GM23338 (cell line): ENCODE results near the gene BRPF3. TPM values are rescaled to one million over a fixed set of nuclear protein-coding genes. Genes with fewer than 3 reads are reported as not detected.

Experiments used
- ATAC-seq: fragments of 200-7000 bp; cut with Tn5 transposase; 3 replicates; pipeline ENCODE4 v1.9.1; 2020
- DNase-seq: peaks from one replicate; pipeline ENCODE4 v3.0.0-alpha.2; 2015; ENCODE audit warnings: low spot score
- H2AFZ ChIP-seq: fragments of 200-600 bp; sonication (generic); 2 replicates; pipeline ENCODE4 v1.8.0; 2016; ENCODE audit warnings: antibody characterized with exemption, mild to moderate bottlenecking, moderate library complexity
- H3F3A ChIP-seq: fragments of 200-600 bp; sonication (generic); replicated peaks from 2 replicates; pipeline ENCODE4 v1.8.0; 2017; ENCODE audit warnings: antibody characterized with exemption, mixed run types, low read depth
- H3K27ac ChIP-seq: fragments of 200-600 bp; sonication (generic); 2 replicates; pipeline ENCODE4 v1.6.1; 2016; ENCODE audit warnings: low read depth
- H3K27me3 ChIP-seq: fragments of 200-600 bp; sonication (generic); 2 replicates; pipeline ENCODE4 v1.8.0; 2016; ENCODE audit warnings: mild to moderate bottlenecking, mixed run types, moderate library complexity; ENCODE audit not compliant: insufficient read depth
- H3K36me3 ChIP-seq: fragments of 200-600 bp; sonication (generic); 2 replicates; pipeline ENCODE4 v1.8.0; 2016; ENCODE audit warnings: mild to moderate bottlenecking; ENCODE audit not compliant: insufficient read depth
- H3K4me1 ChIP-seq: fragments of 200-600 bp; sonication (generic); 2 replicates; pipeline ENCODE4 v1.8.0; 2016; ENCODE audit warnings: mild to moderate bottlenecking, moderate library complexity; ENCODE audit not compliant: insufficient read depth
- H3K4me2 ChIP-seq: fragments of 200-600 bp; sonication (generic); 2 replicates; pipeline ENCODE4 v1.7.1; 2017; ENCODE audit warnings: mixed run types
- H3K4me3 ChIP-seq: fragments of 200-600 bp; sonication (generic); 2 replicates; pipeline ENCODE4 v1.6.1; 2016; ENCODE audit warnings: mixed run types
- H3K79me2 ChIP-seq: fragments of 200-600 bp; sonication (generic); replicated peaks from 2 replicates; pipeline ENCODE4 v1.8.0; 2017; ENCODE audit warnings: mild to moderate bottlenecking; ENCODE audit not compliant: insufficient read depth
- H3K9me2 ChIP-seq: fragments of 200-600 bp; sonication (generic); 2 replicates; pipeline ENCODE4 v1.8.0; 2017; ENCODE audit not compliant: insufficient read depth
- H4K20me1 ChIP-seq: fragments of 200-600 bp; sonication (generic); replicated peaks from 2 replicates; pipeline ENCODE4 v1.8.0; 2017; ENCODE audit warnings: mild to moderate bottlenecking; ENCODE audit not compliant: insufficient read depth
- H3K27ac Mint-ChIP-seq: 2 replicates; pipeline ENCODE4 v1.8.0; 2020; ENCODE audit warnings: inconsistent platforms, mild to moderate bottlenecking, moderate library complexity, mixed read lengths
- H3K27me3 Mint-ChIP-seq: 3 replicates; pipeline ENCODE4 v1.8.0; 2022; ENCODE audit warnings: low read depth, mild to moderate bottlenecking, moderate library complexity, mixed read lengths, inconsistent platforms; ENCODE audit not compliant: insufficient read depth, poor library complexity
- H3K36me3 Mint-ChIP-seq: 3 replicates; pipeline ENCODE4 v1.8.0; 2021; ENCODE audit warnings: low read depth, mild to moderate bottlenecking, inconsistent platforms, moderate library complexity, mixed read lengths
- H3K4me1 Mint-ChIP-seq: 3 replicates; pipeline ENCODE4 v1.8.0; 2020; ENCODE audit warnings: mild to moderate bottlenecking, inconsistent platforms, mixed read lengths
- H3K4me3 Mint-ChIP-seq: 3 replicates; pipeline ENCODE4 v1.8.0; 2021; ENCODE audit warnings: moderate library complexity, mild to moderate bottlenecking, inconsistent platforms, mixed read lengths
- H3K9me3 Mint-ChIP-seq: 3 replicates; pipeline ENCODE4 v1.8.0; 2020; ENCODE audit warnings: moderate library complexity, mild to moderate bottlenecking, inconsistent platforms, mixed read lengths
- EZH2 ChIP-seq: fragments of 200-600 bp; sonication (generic); IDR thresholded peaks from one replicate; pipeline ENCODE4 v1.8.0; 2017; ENCODE audit warnings: antibody characterized with exemption, mild to moderate bottlenecking, low read depth; ENCODE audit not compliant: unreplicated experiment
- JUNB ChIP-seq: IDR thresholded peaks from one replicate; pipeline ENCODE4 v1.6.1; 2016; ENCODE audit warnings: antibody characterized with exemption; ENCODE audit not compliant: unreplicated experiment
- NANOG ChIP-seq: IDR thresholded peaks from 2 replicates; pipeline ENCODE4 v1.6.1; 2016; ENCODE audit warnings: antibody characterized with exemption, borderline replicate concordance
- POLR2AphosphoS5 ChIP-seq: IDR thresholded peaks from 2 replicates; pipeline ENCODE4 v1.6.1; 2016; ENCODE audit warnings: antibody characterized with exemption, low read depth
- STAT1 ChIP-seq: IDR thresholded peaks from one replicate; pipeline ENCODE4 v1.6.1; 2016; ENCODE audit warnings: antibody characterized with exemption; ENCODE audit not compliant: unreplicated experiment
- ZNF114 ChIP-seq: fragments of 250-450 bp; sonication (Bioruptor Pico); IDR thresholded peaks from 2 replicates; pipeline ENCODE4 v1.5.0; 2020; ENCODE audit warnings: mild to moderate bottlenecking, moderate library complexity
- ZNF331 ChIP-seq: fragments of 250-450 bp; sonication (Bioruptor Pico); IDR thresholded peaks from 2 replicates; pipeline ENCODE4 v1.5.0; 2020; ENCODE audit warnings: low read depth, mild to moderate bottlenecking, moderate library complexity
- polyA plus RNA-seq: library from polyadenylated mRNA; unstranded; fragments of >200 nt; fragmentation: Nextera tagmentation; extraction: Ambion mirVana; gene quantifications from 2 replicates; pipeline ENCODE4 v1.2.1, GENCODE V29; 2016
- total RNA-seq: library from RNA; depleted of rRNA; stranded (reverse); fragments of >200 nt; shearing (Covaris generic); gene quantifications from 2 replicates; pipeline ENCODE4 v1.2.3, GENCODE V29; 2014
- TF ChIP-seq, protein P1 (sequence below): fragments of 250-450 bp; sonication (Bioruptor Pico); IDR thresholded peaks from 2 replicates; pipeline ENCODE4 v1.5.0; 2020; ENCODE audit warnings: mild to moderate bottlenecking, moderate library complexity

BRPF3 gene
- total and polyA plus RNA-seq, 2 experiments from 2014 or later: 11.8 to 33.2 TPM

DNA sequence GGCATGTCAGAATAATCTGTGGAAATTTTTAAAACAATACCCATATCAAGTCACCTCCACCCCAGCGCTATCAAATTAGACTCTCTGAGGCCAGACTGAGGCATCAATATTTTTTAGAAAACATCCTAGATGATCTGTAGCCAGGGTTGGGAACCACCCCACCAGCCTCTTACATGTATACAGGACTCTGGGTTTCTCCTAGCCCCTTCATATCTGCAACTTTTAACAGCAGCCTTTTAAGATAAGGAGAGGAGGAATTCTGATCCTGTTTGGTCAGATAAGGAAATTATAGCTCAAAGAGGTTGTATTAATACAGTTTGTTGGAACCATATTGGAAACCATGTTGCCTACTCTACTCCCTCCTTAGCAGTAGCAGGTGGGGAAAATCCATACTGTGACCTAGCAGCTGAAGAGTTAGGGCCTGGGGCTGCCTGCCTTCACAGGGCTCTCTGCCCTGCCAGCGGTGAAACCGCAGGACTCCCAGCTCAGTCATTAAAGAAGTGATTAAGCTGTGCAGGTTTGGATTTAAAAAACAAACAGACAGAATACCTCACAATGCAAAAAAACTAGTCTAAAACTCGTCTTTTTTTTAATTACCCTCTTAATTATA lies 30.0 kb downstream of the BRPF3 start:
- H2AFZ ChIP-seq: no peak overlapping the region
- H3K4me3 ChIP-seq: no peak overlapping the region
- H3K9me2 ChIP-seq: no peaks in the 10 kb centered on the region
- H3K4me1 ChIP-seq: no peaks in the 10 kb centered on the region
- no peaks in the 10 kb centered on the region for H3F3A ChIP-seq
- TF ChIP-seq EZH2: no peak
- H3K4me2 ChIP-seq: no peak overlapping the region
- no peaks in the 10 kb centered on the region for H3K27me3 Mint-ChIP-seq
- ATAC-seq (no peak), DNase-seq (no peak)
- H3K4me3 Mint-ChIP-seq: no peak overlapping the region
- no peak overlapping the region for H3K27ac Mint-ChIP-seq
- H3K36me3 ChIP-seq: peaks cover 22% of the 10 kb centered on the region
- H3K4me1 Mint-ChIP-seq: no peaks in the 10 kb centered on the region
- no peak overlapping the region for H3K27ac ChIP-seq
- no peaks in the 10 kb centered on the region for H3K79me2 ChIP-seq
- H3K9me3 Mint-ChIP-seq: no peaks in the 10 kb centered on the region
- H3K27me3 ChIP-seq: no peaks in the 10 kb centered on the region
- peaks cover 8% of the 10 kb centered on the region; the same call in 1 of the 2 replicates for H4K20me1 ChIP-seq
- H3K36me3 Mint-ChIP-seq: peaks cover 60% of the 10 kb centered on the region

DNA sequence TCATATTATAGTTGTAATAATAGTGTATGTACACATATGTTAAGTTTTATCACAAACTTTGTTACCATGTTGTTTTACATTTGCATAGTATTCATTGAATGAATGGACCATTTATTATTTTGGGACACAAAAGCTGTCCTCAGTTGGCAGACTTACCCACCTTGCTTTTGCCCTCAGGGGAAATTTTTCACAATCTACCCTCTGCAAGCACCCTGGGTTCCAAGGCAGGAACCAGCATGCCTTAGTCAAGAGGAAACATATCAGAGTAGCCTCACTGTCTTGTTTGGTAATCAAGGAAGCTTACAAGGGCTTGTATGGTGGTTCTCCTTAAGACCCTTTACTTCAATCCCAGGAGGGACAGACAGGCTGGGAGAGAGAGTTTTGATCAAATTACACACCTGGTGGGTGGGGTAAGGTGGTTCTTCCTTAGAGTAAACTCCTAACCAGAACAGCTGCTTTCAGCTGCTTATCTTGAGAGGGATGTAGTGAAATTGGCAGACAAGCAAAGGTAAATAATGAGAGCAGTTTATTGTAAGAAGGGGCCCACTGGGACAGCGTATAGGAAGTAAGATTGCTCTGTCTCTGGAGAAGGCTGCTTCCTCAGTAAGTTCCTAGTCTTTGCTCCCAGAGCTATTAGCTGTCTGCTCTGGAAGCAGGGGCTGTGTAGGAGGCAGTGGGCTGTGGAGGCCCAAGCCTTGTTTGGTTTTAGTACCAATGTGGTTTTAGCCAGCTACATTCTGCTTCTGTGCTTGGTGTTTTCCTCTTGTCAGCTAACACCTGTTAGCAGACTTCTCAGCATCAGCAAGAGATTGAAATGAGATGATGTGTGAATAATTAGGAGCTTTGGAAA lies 31.1 kb downstream of the BRPF3 start:
- H3K9me2 ChIP-seq: no peaks in the 10 kb centered on the region
- H3K4me2 ChIP-seq: no peak overlapping the region
- H3K36me3 ChIP-seq: peaks cover 16% of the 10 kb centered on the region
- ATAC-seq: no peak
- H3K27me3 Mint-ChIP-seq: no peaks in the 10 kb centered on the region
- H4K20me1 ChIP-seq: peaks cover 8% of the 10 kb centered on the region; the same call in 1 of the 2 replicates
- H3K4me3 Mint-ChIP-seq: no peak overlapping the region
- H3K27me3 ChIP-seq: no peaks in the 10 kb centered on the region
- no peaks in the 10 kb centered on the region for H3K79me2 ChIP-seq
- no peak for TF ChIP-seq NANOG
- H3K27ac ChIP-seq: no peak overlapping the region
- no peak for DNase-seq
- peaks cover 54% of the 10 kb centered on the region for H3K36me3 Mint-ChIP-seq
- H3K9me3 Mint-ChIP-seq: no peaks in the 10 kb centered on the region
- no peak overlapping the region for H3K4me3 ChIP-seq
- H3K4me1 ChIP-seq: no peaks in the 10 kb centered on the region
- no peaks in the 10 kb centered on the region for H3F3A ChIP-seq
- H2AFZ ChIP-seq: no peak overlapping the region
- H3K27ac Mint-ChIP-seq: no peak overlapping the region
- no peaks in the 10 kb centered on the region for H3K4me1 Mint-ChIP-seq

DNA sequence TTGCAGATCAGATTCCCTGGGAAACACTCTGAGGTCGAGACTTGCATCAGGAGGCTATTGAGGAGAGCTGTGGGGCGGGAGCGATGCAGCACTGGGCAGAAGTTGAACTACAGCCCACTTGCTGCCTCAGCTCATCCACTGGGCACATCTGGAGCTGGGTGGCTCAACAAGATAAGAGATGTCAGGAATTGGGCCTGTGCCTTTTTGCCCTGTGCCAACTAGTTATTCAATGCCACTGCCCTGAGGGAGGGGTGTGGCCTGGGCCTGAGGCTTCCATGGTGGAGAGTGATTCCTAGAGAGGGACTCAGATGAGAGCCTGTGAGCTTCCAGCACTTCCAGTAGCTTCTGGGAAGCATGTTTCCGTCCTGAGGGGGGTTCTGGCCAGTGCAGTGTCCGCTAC lies 32.7 kb downstream of the BRPF3 start:
- peaks cover 5% of the 10 kb centered on the region; the same call in 1 of the 2 replicates for H4K20me1 ChIP-seq
- H3K27ac ChIP-seq: no peak overlapping the region
- H3K4me2 ChIP-seq: no peak overlapping the region
- Mint-ChIP-seq H3K36me3 (peaks cover 47% of the 10 kb centered on the region), H3K27me3 (no peaks in the 10 kb centered on the region), H3K27ac (no peak overlapping the region), H3K4me1 (no peaks in the 10 kb centered on the region), H3K4me3 (no peak overlapping the region), H3K9me3 (no peaks in the 10 kb centered on the region)
- no peak overlapping the region for H3K4me3 ChIP-seq
- H2AFZ ChIP-seq: no peak overlapping the region
- no peak for ATAC-seq
- H3K36me3 ChIP-seq: peaks cover under 1% of the 10 kb centered on the region
- H3K79me2 ChIP-seq: no peaks in the 10 kb centered on the region
- TF ChIP-seq ZNF331 (no peak), JUNB (no peak), ZNF114 (CRISPR knock-in tag) (no peak), STAT1 (no peak), POLR2AphosphoS5 (no peak)
- TF ChIP-seq, protein P1, sequence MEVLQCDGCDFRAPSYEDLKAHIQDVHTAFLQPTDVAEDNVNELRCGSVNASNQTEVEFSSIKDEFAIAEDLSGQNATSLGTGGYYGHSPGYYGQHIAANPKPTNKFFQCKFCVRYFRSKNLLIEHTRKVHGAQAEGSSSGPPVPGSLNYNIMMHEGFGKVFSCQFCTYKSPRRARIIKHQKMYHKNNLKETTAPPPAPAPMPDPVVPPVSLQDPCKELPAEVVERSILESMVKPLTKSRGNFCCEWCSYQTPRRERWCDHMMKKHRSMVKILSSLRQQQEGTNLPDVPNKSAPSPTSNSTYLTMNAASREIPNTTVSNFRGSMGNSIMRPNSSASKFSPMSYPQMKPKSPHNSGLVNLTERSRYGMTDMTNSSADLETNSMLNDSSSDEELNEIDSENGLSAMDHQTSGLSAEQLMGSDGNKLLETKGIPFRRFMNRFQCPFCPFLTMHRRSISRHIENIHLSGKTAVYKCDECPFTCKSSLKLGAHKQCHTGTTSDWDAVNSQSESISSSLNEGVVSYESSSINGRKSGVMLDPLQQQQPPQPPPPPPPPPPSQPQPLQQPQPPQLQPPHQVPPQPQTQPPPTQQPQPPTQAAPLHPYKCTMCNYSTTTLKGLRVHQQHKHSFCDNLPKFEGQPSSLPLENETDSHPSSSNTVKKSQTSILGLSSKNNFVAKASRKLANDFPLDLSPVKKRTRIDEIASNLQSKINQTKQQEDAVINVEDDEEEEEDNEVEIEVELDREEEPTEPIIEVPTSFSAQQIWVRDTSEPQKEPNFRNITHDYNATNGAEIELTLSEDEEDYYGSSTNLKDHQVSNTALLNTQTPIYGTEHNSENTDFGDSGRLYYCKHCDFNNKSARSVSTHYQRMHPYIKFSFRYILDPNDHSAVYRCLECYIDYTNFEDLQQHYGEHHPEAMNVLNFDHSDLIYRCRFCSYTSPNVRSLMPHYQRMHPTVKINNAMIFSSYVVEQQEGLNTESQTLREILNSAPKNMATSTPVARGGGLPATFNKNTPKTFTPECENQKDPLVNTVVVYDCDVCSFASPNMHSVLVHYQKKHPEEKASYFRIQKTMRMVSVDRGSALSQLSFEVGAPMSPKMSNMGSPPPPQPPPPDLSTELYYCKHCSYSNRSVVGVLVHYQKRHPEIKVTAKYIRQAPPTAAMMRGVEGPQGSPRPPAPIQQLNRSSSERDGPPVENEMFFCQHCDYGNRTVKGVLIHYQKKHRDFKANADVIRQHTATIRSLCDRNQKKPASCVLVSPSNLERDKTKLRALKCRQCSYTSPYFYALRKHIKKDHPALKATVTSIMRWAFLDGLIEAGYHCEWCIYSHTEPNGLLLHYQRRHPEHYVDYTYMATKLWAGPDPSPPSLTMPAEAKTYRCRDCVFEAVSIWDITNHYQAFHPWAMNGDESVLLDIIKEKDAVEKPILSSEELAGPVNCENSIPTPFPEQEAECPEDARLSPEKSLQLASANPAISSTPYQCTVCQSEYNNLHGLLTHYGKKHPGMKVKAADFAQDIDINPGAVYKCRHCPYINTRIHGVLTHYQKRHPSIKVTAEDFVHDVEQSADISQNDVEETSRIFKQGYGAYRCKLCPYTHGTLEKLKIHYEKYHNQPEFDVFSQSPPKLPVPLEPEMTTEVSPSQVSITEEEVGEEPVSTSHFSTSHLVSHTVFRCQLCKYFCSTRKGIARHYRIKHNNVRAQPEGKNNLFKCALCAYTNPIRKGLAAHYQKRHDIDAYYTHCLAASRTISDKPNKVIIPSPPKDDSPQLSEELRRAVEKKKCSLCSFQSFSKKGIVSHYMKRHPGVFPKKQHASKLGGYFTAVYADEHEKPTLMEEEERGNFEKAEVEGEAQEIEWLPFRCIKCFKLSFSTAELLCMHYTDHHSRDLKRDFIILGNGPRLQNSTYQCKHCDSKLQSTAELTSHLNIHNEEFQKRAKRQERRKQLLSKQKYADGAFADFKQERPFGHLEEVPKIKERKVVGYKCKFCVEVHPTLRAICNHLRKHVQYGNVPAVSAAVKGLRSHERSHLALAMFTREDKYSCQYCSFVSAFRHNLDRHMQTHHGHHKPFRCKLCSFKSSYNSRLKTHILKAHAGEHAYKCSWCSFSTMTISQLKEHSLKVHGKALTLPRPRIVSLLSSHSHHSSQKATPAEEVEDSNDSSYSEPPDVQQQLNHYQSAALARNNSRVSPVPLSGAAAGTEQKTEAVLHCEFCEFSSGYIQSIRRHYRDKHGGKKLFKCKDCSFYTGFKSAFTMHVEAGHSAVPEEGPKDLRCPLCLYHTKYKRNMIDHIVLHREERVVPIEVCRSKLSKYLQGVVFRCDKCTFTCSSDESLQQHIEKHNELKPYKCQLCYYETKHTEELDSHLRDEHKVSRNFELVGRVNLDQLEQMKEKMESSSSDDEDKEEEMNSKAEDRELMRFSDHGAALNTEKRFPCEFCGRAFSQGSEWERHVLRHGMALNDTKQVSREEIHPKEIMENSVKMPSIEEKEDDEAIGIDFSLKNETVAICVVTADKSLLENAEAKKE (CRISPR knock-in tag): no peak
- H3K4me1 ChIP-seq: no peaks in the 10 kb centered on the region
- DNase-seq: no peak
- no peaks in the 10 kb centered on the region for H3K9me2 ChIP-seq
- no peaks in the 10 kb centered on the region for H3F3A ChIP-seq
- no peaks in the 10 kb centered on the region for H3K27me3 ChIP-seq
